Panc1 (cell line): ENCODE measurements around the gene MYL2. TPM values are rescaled to one million over a fixed set of nuclear protein-coding genes. Genes with fewer than 3 reads are reported as not detected.

Source experiments
- ATAC-seq: fragments of 200-7000 bp; cut with Tn5 transposase; 2 replicates; pipeline ENCODE4 v1.9.1; 2020; ENCODE audit warnings: mild to moderate bottlenecking, moderate library complexity
- BruUV-seq: library from RNA; stranded (reverse); fragments of 400-500 nt; replicated peaks from 2 replicates; lab custom pipeline; 2021; lab: Mats Ljungman, UMichigan
- CTCF ChIA-PET: fragments of 300-600 bp; sonication (Branson Sonifier 250); formaldehyde crosslinking; loops from one replicate; lab custom pipeline; 2022; ENCODE audit warnings: antibody characterized with exemption; lab: Charles Lee
- POLR2A ChIA-PET: fragments of 300-600 bp; sonication (Branson Sonifier 250); formaldehyde crosslinking; loops from one replicate; lab custom pipeline; 2022; ENCODE audit warnings: antibody characterized with exemption; lab: Charles Lee
- DNase-seq: peaks from one replicate; pipeline ENCODE4 v3.0.0-alpha.2; 2010; ENCODE audit warnings: low read depth, low spot score
- H3K27ac ChIP-seq: 2 replicates; pipeline ENCODE4 v1.5.1; 2011; ENCODE audit warnings: mild to moderate bottlenecking, low read length, inconsistent platforms
- H3K27me3 ChIP-seq: fragments of 200-500 bp; sonication (Bioruptor generic); 2 replicates; pipeline ENCODE4 v1.6.0; 2014; ENCODE audit warnings: low read length, inconsistent platforms; ENCODE audit not compliant: control insufficient read depth, insufficient read depth
- H3K36me3 ChIP-seq: fragments of 200-500 bp; sonication (Bioruptor generic); 2 replicates; pipeline ENCODE4 v1.5.1; 2014; ENCODE audit warnings: inconsistent platforms, mild to moderate bottlenecking, low read length, moderate library complexity; ENCODE audit not compliant: control insufficient read depth, insufficient read depth
- H3K4me1 ChIP-seq: 2 replicates; pipeline ENCODE4 v1.5.1; 2011; ENCODE audit warnings: inconsistent platforms, mild to moderate bottlenecking, low read length, moderate library complexity; ENCODE audit not compliant: control insufficient read depth, insufficient read depth
- H3K4me3 ChIP-seq, 2 experiments: 2 replicates each; pipeline ENCODE4 v1.5.1; 2011 to 2012; ENCODE audit warnings: low read depth in 2 of 2, low read length in 2 of 2, mild to moderate bottlenecking in 2 of 2, inconsistent platforms in 1 of 2, moderate library complexity in 1 of 2
- H3K9me3 ChIP-seq: fragments of 200-500 bp; sonication (Bioruptor generic); 2 replicates; pipeline ENCODE4 v1.5.1; 2014; ENCODE audit warnings: low read depth, mild to moderate bottlenecking, inconsistent platforms, low read length, moderate library complexity; ENCODE audit not compliant: control insufficient read depth, insufficient read depth
- CTCF ChIP-seq: fragments of 450-650 bp; IDR thresholded peaks from 2 replicates; pipeline ENCODE4 v1.5.1; 2017; ENCODE audit warnings: mild to moderate bottlenecking
- POLR2AphosphoS5 ChIP-seq: IDR thresholded peaks from 2 replicates; pipeline ENCODE4 v1.6.1; 2012; ENCODE audit warnings: mild to moderate bottlenecking, low read depth, low read length, moderate library complexity
- REST ChIP-seq, 2 experiments: IDR thresholded peaks; 2 replicates each; pipeline ENCODE4 v1.6.1; 2011 to 2012; ENCODE audit warnings: low read depth in 2 of 2, control low read depth in 1 of 2, low read length in 1 of 2, mild to moderate bottlenecking in 1 of 2, moderate library complexity in 1 of 2; ENCODE audit not compliant: insufficient read depth in 1 of 2
- SIN3A ChIP-seq: IDR thresholded peaks from 2 replicates; pipeline ENCODE4 v1.6.1; 2012; ENCODE audit warnings: low read depth, mild to moderate bottlenecking, low read length, moderate library complexity, borderline replicate concordance; ENCODE audit not compliant: insufficient read depth
- TCF7L2 ChIP-seq: IDR thresholded peaks from 2 replicates; pipeline ENCODE4 v1.6.1; 2011; ENCODE audit warnings: mild to moderate bottlenecking, low read depth, low read length, inconsistent platforms
- in situ Hi-C: cut with HindIII; loops from 2 replicates; pipeline ENCODE4 v1.10.0; 2016; ENCODE audit warnings: low sequenced_read_pairs, low pct_unique_long_range_greater_than_20kb
- intact Hi-C: fragments of 100-400 bp; cut with micrococcal nuclease; formaldehyde crosslinking; loops from one replicate; pipeline ENCODE4 v1.10.0; 2022; ENCODE audit not compliant: unreplicated experiment
- total RNA-seq: library from RNA; stranded (reverse); gene quantifications from one replicate; pipeline ENCODE4 v1.2.1, GENCODE V29; 2021; ENCODE audit not compliant: unreplicated experiment

Gene MYL2
- total RNA-seq, 1 experiment from 2014 or later: not detected

- TF ChIP-seq POLR2AphosphoS5 (no peak), REST (IDR thresholded peaks at IDR 0.05; ENCODE audit: insufficient read depth in 1 of 2, low read depth in 2 of 2, low read length in 1 of 2) (no peak), SIN3A (no peak), TCF7L2 (no peak), CTCF (no peak)
- BruUV-seq: no TSS peak
- H3K27me3 ChIP-seq: no peaks in the 10 kb centered on the region
- CTCF ChIA-PET: no interaction called here
- peaks cover 2% of the 10 kb centered on the region; the same call in 1 of the 2 replicates for H3K4me1 ChIP-seq
- in situ Hi-C loops (no loop called here), intact Hi-C loops (no loop called here)
- no peaks in the 10 kb centered on the region for H3K9me3 ChIP-seq
- no peak overlapping the region for H3K4me3 ChIP-seq
- ATAC-seq: no peak
- no peak for DNase-seq
- H3K27ac ChIP-seq: no peak overlapping the region
- no peaks in the 10 kb centered on the region for H3K36me3 ChIP-seq
- POLR2A ChIA-PET: interaction anchor here (1.2 kb wide), 1 partner anchor 91 kb away, joined by 3 read pairs; no protein-coding TSS in a partner anchor
These were observed 4.0 kb downstream of the MYL2 start for GRCh38 chr12:110916295-110916875.

- no peaks in the 10 kb centered on the region for H3K36me3 ChIP-seq
- no peaks in the 10 kb centered on the region for H3K27me3 ChIP-seq
- ATAC-seq: no peak
- no peak for DNase-seq
- H3K27ac ChIP-seq: no peak overlapping the region
- CTCF ChIA-PET: no interaction called here
- no peak for TF ChIP-seq CTCF
- no peak for TF ChIP-seq POLR2AphosphoS5
- no peak for TF ChIP-seq REST (IDR thresholded peaks at IDR 0.05; ENCODE audit: insufficient read depth in 1 of 2, low read depth in 2 of 2, low read length in 1 of 2)
- no peak for TF ChIP-seq SIN3A
- TF ChIP-seq TCF7L2: no peak
- no peaks in the 10 kb centered on the region for H3K9me3 ChIP-seq
- intact Hi-C loops: no loop called here
- no peak overlapping the region for H3K4me3 ChIP-seq
- peaks cover 2% of the 10 kb centered on the region; the same call in 1 of the 2 replicates for H3K4me1 ChIP-seq
- in situ Hi-C loops: no loop called here
- POLR2A ChIA-PET: no interaction called here
- BruUV-seq: no TSS peak
These were observed 7.0 kb downstream of the MYL2 start for GRCh38 chr12:110913119-110914056.
